ENCODE results near the gene UBASH3B. TPM values are rescaled to one million over a fixed set of nuclear protein-coding genes. Genes with fewer than 3 reads are reported as not detected.

UBASH3B gene
- total and polyA plus RNA-seq, 2 experiments from 2014 or later, result 5.1 to 11.1 TPM

DNA sequence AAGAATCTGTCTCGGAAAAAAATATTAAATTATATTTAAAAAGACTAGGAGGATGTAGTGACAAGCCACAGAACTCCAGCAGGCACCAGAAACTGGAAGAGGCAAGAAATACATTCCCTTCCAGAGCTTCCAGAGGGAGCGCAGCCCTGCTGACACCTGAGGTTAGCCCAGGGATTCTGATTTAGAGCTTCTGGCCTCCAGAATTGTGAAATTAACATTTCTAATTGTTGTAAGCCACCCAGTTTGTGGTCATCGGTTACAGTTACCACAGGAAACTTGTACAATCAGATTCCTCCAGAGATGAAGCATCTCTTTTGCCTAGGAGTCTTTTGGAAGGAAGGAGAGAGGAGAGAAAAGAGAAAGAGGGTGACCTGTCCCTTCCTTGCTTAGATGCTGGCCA is 6.4 kb upstream of the UBASH3B start:
- H3K79me2 ChIP-seq, result no peaks in the 10 kb centered on the region
- no peak overlapping the region for H2AFZ ChIP-seq
- 97% methylated on average over 3 of the region's 3 CpGs for WGBS (ENCODE audit: low lambda C conversion rate, missing lambda C conversion rate)
- peaks cover 12% of the 10 kb centered on the region for H3K27me3 ChIP-seq
- H3K4me1 ChIP-seq (ENCODE audit: insufficient read depth), result no peaks in the 10 kb centered on the region
- no peak for DNase-seq (ENCODE audit: low spot score)
- H3K9me3 ChIP-seq (ENCODE audit: low read depth), result no peaks in the 10 kb centered on the region
- no peak overlapping the region for H3K27ac ChIP-seq
- no peak overlapping the region for H3K4me2 ChIP-seq
- no peaks in the 10 kb centered on the region for H3K9me2 ChIP-seq (replicated peaks; ENCODE audit: insufficient read depth)
- H3K36me3 ChIP-seq (replicated peaks; ENCODE audit: insufficient read depth, low read depth), result no peaks in the 10 kb centered on the region
- no peaks in the 10 kb centered on the region for H4K20me1 ChIP-seq (ENCODE audit: insufficient read depth, poor library complexity, severe bottlenecking)
- H3K4me3 ChIP-seq, result no peak overlapping the region
- no peak for TF ChIP-seq EZH2phosphoT487 (IDR thresholded peaks at IDR 0.05; ENCODE audit: low read depth, severe bottlenecking, unreplicated experiment)
- TF ChIP-seq EZH2 (IDR thresholded peaks at IDR 0.05; ENCODE audit: borderline replicate concordance), result no peak
- no peak for TF ChIP-seq CTCF (IDR thresholded peaks at IDR 0.05; ENCODE audit: poor library complexity)

GRCh38 chr11:122650619-122651018 is 4.9 kb upstream of the UBASH3B start:
- 12% methylated on average over 1 of the region's 1 CpG for WGBS (ENCODE audit: low lambda C conversion rate, missing lambda C conversion rate)
- H3K9me2 ChIP-seq (replicated peaks; ENCODE audit: insufficient read depth), result no peaks in the 10 kb centered on the region
- H3K36me3 ChIP-seq (replicated peaks; ENCODE audit: insufficient read depth, low read depth), result no peaks in the 10 kb centered on the region
- H2AFZ ChIP-seq, result no peak overlapping the region
- no peaks in the 10 kb centered on the region for H3K9me3 ChIP-seq (ENCODE audit: low read depth)
- H3K4me2 ChIP-seq, result no peak overlapping the region
- no peak for DNase-seq (ENCODE audit: low spot score)
- H3K79me2 ChIP-seq, result no peaks in the 10 kb centered on the region
- TF ChIP-seq EZH2 (IDR thresholded peaks at IDR 0.05; ENCODE audit: borderline replicate concordance) (no peak), EZH2phosphoT487 (IDR thresholded peaks at IDR 0.05; ENCODE audit: low read depth, severe bottlenecking, unreplicated experiment) (no peak), CTCF (IDR thresholded peaks at IDR 0.05; ENCODE audit: poor library complexity) (no peak)
- no peak overlapping the region for H3K27ac ChIP-seq
- no peaks in the 10 kb centered on the region for H4K20me1 ChIP-seq (ENCODE audit: insufficient read depth, poor library complexity, severe bottlenecking)
- peaks cover 4% of the 10 kb centered on the region for H3K4me1 ChIP-seq (ENCODE audit: insufficient read depth)
- peaks cover 23% of the 10 kb centered on the region for H3K27me3 ChIP-seq
- H3K4me3 ChIP-seq, result no peak overlapping the region

- no peak overlapping the region for H3K27ac ChIP-seq
- H3K4me3 ChIP-seq, result no peak overlapping the region
- peaks cover 5% of the 10 kb centered on the region for H3K79me2 ChIP-seq
- DNase-seq (ENCODE audit: low spot score), result no peak
- no peaks in the 10 kb centered on the region for H3K9me3 ChIP-seq (ENCODE audit: low read depth)
- peaks cover 11% of the 10 kb centered on the region for H3K4me1 ChIP-seq (ENCODE audit: insufficient read depth)
- no peaks in the 10 kb centered on the region for H4K20me1 ChIP-seq (ENCODE audit: insufficient read depth, poor library complexity, severe bottlenecking)
- no peak overlapping the region for H3K4me2 ChIP-seq
- TF ChIP-seq CTCF (IDR thresholded peaks at IDR 0.05; ENCODE audit: poor library complexity) (no peak), EZH2phosphoT487 (IDR thresholded peaks at IDR 0.05; ENCODE audit: low read depth, severe bottlenecking, unreplicated experiment) (no peak), EZH2 (IDR thresholded peaks at IDR 0.05; ENCODE audit: borderline replicate concordance) (no peak)
- H3K36me3 ChIP-seq (replicated peaks; ENCODE audit: insufficient read depth, low read depth), result no peaks in the 10 kb centered on the region
- H2AFZ ChIP-seq, result no peak overlapping the region
- H3K27me3 ChIP-seq, result peaks cover 29% of the 10 kb centered on the region
- no peaks in the 10 kb centered on the region for H3K9me2 ChIP-seq (replicated peaks; ENCODE audit: insufficient read depth)
- WGBS (ENCODE audit: low lambda C conversion rate, missing lambda C conversion rate), result 88% methylated on average over 2 of the region's 2 CpGs
Observed at GRCh38 chr11:122652495-122652894, 3.0 kb upstream of the UBASH3B start.
